ENCODE measurements around the gene SACM1L.

DNA sequence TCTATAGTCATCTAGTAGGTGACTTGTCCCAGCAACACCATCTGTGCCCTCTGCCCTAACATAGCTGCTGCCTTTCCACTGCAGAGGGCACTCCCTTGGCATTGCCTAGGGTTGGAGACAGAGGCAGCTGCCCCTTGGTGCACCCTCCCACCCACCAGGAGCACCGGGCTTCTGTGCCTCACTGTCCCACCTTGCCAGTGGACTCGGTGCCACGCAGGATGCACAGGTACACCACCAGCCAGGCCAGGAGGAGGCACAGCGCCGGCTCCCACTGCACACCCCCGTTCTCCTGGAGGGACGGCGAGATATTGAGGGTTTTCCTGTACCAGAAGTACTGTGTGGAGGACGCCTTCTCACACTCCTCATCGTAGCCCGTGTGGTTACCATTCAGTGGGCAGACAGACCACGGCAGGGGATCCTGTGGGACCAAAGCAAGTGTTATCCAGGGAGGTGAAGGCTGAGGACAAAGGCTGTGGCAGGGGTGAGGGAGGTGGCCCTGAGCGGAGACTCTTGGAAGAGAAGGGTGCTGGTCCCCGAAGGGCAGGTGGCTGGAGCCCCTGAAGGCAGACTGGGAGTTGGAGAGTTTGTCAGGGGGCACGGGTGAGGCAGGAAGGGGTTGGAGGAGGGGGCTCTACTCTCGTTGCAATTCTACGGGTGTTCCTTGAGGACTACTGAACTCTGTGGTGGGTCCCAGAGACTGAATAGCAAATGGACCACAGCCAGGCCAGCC lies 86.5 kb downstream of the SACM1L start:
- TF ChIP-seq, protein P1, sequence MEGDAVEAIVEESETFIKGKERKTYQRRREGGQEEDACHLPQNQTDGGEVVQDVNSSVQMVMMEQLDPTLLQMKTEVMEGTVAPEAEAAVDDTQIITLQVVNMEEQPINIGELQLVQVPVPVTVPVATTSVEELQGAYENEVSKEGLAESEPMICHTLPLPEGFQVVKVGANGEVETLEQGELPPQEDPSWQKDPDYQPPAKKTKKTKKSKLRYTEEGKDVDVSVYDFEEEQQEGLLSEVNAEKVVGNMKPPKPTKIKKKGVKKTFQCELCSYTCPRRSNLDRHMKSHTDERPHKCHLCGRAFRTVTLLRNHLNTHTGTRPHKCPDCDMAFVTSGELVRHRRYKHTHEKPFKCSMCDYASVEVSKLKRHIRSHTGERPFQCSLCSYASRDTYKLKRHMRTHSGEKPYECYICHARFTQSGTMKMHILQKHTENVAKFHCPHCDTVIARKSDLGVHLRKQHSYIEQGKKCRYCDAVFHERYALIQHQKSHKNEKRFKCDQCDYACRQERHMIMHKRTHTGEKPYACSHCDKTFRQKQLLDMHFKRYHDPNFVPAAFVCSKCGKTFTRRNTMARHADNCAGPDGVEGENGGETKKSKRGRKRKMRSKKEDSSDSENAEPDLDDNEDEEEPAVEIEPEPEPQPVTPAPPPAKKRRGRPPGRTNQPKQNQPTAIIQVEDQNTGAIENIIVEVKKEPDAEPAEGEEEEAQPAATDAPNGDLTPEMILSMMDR (IDR thresholded peaks at IDR 0.05), result no peak
- TF ChIP-seq, protein P2, sequence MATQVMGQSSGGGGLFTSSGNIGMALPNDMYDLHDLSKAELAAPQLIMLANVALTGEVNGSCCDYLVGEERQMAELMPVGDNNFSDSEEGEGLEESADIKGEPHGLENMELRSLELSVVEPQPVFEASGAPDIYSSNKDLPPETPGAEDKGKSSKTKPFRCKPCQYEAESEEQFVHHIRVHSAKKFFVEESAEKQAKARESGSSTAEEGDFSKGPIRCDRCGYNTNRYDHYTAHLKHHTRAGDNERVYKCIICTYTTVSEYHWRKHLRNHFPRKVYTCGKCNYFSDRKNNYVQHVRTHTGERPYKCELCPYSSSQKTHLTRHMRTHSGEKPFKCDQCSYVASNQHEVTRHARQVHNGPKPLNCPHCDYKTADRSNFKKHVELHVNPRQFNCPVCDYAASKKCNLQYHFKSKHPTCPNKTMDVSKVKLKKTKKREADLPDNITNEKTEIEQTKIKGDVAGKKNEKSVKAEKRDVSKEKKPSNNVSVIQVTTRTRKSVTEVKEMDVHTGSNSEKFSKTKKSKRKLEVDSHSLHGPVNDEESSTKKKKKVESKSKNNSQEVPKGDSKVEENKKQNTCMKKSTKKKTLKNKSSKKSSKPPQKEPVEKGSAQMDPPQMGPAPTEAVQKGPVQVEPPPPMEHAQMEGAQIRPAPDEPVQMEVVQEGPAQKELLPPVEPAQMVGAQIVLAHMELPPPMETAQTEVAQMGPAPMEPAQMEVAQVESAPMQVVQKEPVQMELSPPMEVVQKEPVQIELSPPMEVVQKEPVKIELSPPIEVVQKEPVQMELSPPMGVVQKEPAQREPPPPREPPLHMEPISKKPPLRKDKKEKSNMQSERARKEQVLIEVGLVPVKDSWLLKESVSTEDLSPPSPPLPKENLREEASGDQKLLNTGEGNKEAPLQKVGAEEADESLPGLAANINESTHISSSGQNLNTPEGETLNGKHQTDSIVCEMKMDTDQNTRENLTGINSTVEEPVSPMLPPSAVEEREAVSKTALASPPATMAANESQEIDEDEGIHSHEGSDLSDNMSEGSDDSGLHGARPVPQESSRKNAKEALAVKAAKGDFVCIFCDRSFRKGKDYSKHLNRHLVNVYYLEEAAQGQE (IDR thresholded peaks at IDR 0.05; ENCODE audit: insufficient read depth in 1 of 2, low read depth in 2 of 2, low read length in 1 of 2), result no peak
- TF ChIP-seq POLR2AphosphoS5 (IDR thresholded peaks at IDR 0.05; ENCODE audit: low read depth, low read length) (no peak), SIN3A (IDR thresholded peaks at IDR 0.05; ENCODE audit: borderline replicate concordance, insufficient read depth, low read depth, low read length) (no peak), TCF7L2 (IDR thresholded peaks at IDR 0.05; ENCODE audit: low read depth, low read length) (no peak)

Measured in Panc1 (cell line).